MM.1S (cell line): Measurements from ENCODE around the gene IPCEF1.

Experiments
- DNase-seq: peaks from one replicate; pipeline ENCODE4 v3.0.0-alpha.2; 2015
- H2AFZ ChIP-seq: fragments of 300-600 bp; sonication (generic); 2 replicates; pipeline ENCODE4 v1.6.0; 2016; ENCODE audit warnings: antibody characterized with exemption, low read length
- H3F3A ChIP-seq: fragments of 300-600 bp; sonication (generic); 2 replicates; pipeline ENCODE4 v1.6.1; 2016; ENCODE audit warnings: mild to moderate bottlenecking, antibody characterized with exemption, low read length, moderate library complexity, mixed read lengths; ENCODE audit not compliant: insufficient read depth
- H3K27ac ChIP-seq: fragments of 300-600 bp; sonication (generic); 2 replicates; pipeline ENCODE4 v1.5.1; 2016; ENCODE audit warnings: mild to moderate bottlenecking, low read length
- H3K27me3 ChIP-seq: fragments of 300-600 bp; sonication (generic); replicated peaks from 2 replicates; pipeline ENCODE4 v1.6.0; 2016; ENCODE audit warnings: low read length; ENCODE audit not compliant: insufficient read depth
- H3K36me3 ChIP-seq: fragments of 300-600 bp; sonication (generic); replicated peaks from 2 replicates; pipeline ENCODE4 v1.6.1; 2016; ENCODE audit warnings: mild to moderate bottlenecking, low read length, mixed read lengths; ENCODE audit not compliant: insufficient read depth
- H3K4me1 ChIP-seq: fragments of 300-600 bp; sonication (generic); 2 replicates; pipeline ENCODE4 v1.6.1; 2016; ENCODE audit warnings: low read length, mixed read lengths
- H3K4me2 ChIP-seq: fragments of 300-600 bp; sonication (generic); 2 replicates; pipeline ENCODE4 v1.6.0; 2016; ENCODE audit warnings: low read depth, low read length
- H3K4me3 ChIP-seq: fragments of 300-600 bp; sonication (generic); 2 replicates; pipeline ENCODE4 v1.5.1; 2016; ENCODE audit warnings: low read length, mixed read lengths
- H3K79me2 ChIP-seq: fragments of 300-600 bp; sonication (generic); 2 replicates; pipeline ENCODE4 v1.6.1; 2016; ENCODE audit warnings: mixed run types, low read length, mixed read lengths
- H3K9ac ChIP-seq: fragments of 300-600 bp; sonication (generic); 2 replicates; pipeline ENCODE4 v1.6.1; 2016; ENCODE audit warnings: low read length, mixed read lengths
- H3K9me2 ChIP-seq: fragments of 300-600 bp; sonication (generic); replicated peaks from 2 replicates; pipeline ENCODE4 v1.6.1; 2016; ENCODE audit warnings: mild to moderate bottlenecking, low read length, mixed read lengths; ENCODE audit not compliant: insufficient read depth
- H3K9me3 ChIP-seq: fragments of 300-600 bp; sonication (generic); replicated peaks from 2 replicates; pipeline ENCODE4 v1.6.1; 2016; ENCODE audit warnings: mild to moderate bottlenecking, low read length, mixed read lengths; ENCODE audit not compliant: insufficient read depth
- H4K20me1 ChIP-seq: fragments of 300-600 bp; sonication (generic); 2 replicates; pipeline ENCODE4 v1.6.1; 2016; ENCODE audit warnings: mild to moderate bottlenecking, low read length, moderate library complexity, mixed read lengths; ENCODE audit not compliant: insufficient read depth
- CTCF ChIP-seq: fragments of 300-600 bp; sonication (generic); IDR thresholded peaks from 2 replicates; pipeline ENCODE4 v1.5.1; 2016; ENCODE audit warnings: antibody characterized with exemption, low read length, mixed read lengths
- EZH2 ChIP-seq: fragments of 300-600 bp; sonication (generic); optimal IDR thresholded peaks from 2 replicates; pipeline ENCODE3; 2017; ENCODE audit warnings: low read depth, mild to moderate bottlenecking, antibody characterized with exemption, low read length, mixed read lengths
- EZH2phosphoT487 ChIP-seq: fragments of 300-600 bp; sonication (generic); IDR thresholded peaks from 2 replicates; pipeline ENCODE4 v1.6.1; 2018; ENCODE audit warnings: antibody characterized with exemption, low read length

The IPCEF1 gene

GRCh38 chr6:154354265-154354777 lies 2.3 kb downstream of the IPCEF1 start:
- H3K4me3 ChIP-seq: no peak overlapping the region
- TF ChIP-seq EZH2phosphoT487 (no peak), CTCF (no peak), EZH2 (no peak)
- H3K36me3 ChIP-seq: no peaks in the 10 kb centered on the region
- no peak overlapping the region for H3K9ac ChIP-seq
- H3K4me2 ChIP-seq: no peak overlapping the region
- no peaks in the 10 kb centered on the region for H3K27me3 ChIP-seq
- H3K9me2 ChIP-seq: no peaks in the 10 kb centered on the region
- no peaks in the 10 kb centered on the region for H4K20me1 ChIP-seq
- no peaks in the 10 kb centered on the region for H3K9me3 ChIP-seq
- H3K27ac ChIP-seq: no peak overlapping the region
- H3F3A ChIP-seq: no peaks in the 10 kb centered on the region
- H3K79me2 ChIP-seq: no peaks in the 10 kb centered on the region
- DNase-seq: no peak
- H3K4me1 ChIP-seq: no peaks in the 10 kb centered on the region
- H2AFZ ChIP-seq: no peak overlapping the region

GRCh38 chr6:154353626-154354025 lies 3.0 kb downstream of the IPCEF1 start:
- no peak for DNase-seq
- Histone ChIP-seq H3K36me3 (no peaks in the 10 kb centered on the region), H4K20me1 (no peaks in the 10 kb centered on the region), H3F3A (no peaks in the 10 kb centered on the region), H3K4me3 (no peak overlapping the region), H3K4me2 (no peak overlapping the region), H3K9me3 (no peaks in the 10 kb centered on the region), H3K79me2 (no peaks in the 10 kb centered on the region), H3K27me3 (no peaks in the 10 kb centered on the region), H3K27ac (no peak overlapping the region), H3K4me1 (no peaks in the 10 kb centered on the region), H3K9ac (no peak overlapping the region), H3K9me2 (no peaks in the 10 kb centered on the region), H2AFZ (no peak overlapping the region)
- TF ChIP-seq EZH2 (no peak), EZH2phosphoT487 (no peak), CTCF (no peak)

GRCh38 chr6:154352898-154353585 lies 3.6 kb downstream of the IPCEF1 start:
- no peak for TF ChIP-seq EZH2
- TF ChIP-seq CTCF: no peak
- no peak for TF ChIP-seq EZH2phosphoT487
- Histone ChIP-seq H3F3A (no peaks in the 10 kb centered on the region), H3K27ac (no peak overlapping the region), H4K20me1 (no peaks in the 10 kb centered on the region), H2AFZ (no peak overlapping the region), H3K4me3 (no peak overlapping the region), H3K9me3 (no peaks in the 10 kb centered on the region), H3K4me1 (no peaks in the 10 kb centered on the region), H3K27me3 (no peaks in the 10 kb centered on the region), H3K9ac (no peak overlapping the region), H3K9me2 (no peaks in the 10 kb centered on the region), H3K4me2 (no peak overlapping the region), H3K79me2 (no peaks in the 10 kb centered on the region), H3K36me3 (no peaks in the 10 kb centered on the region)
- DNase-seq: no peak
